CD4-positive, alpha-beta T cell (primary cell): ENCODE data around the gene CPLX3. TPM values are rescaled to one million over a fixed set of nuclear protein-coding genes. Genes with fewer than 3 reads are reported as not detected.
A peak's percentile ranks its signal among the peaks of the same experiment; 100 is the strongest.

Experiments
- ATAC-seq: fragments of 200-7000 bp; cut with Tn5 transposase; one replicate; pipeline ENCODE4 v1.10.0; 2022; ENCODE audit warnings: mild to moderate bottlenecking; ENCODE audit not compliant: poor library complexity
- CTCF ChIA-PET: fragments of 350-600 bp; sonication (Branson Sonifier 250); formaldehyde crosslinking; loops from one replicate; lab custom pipeline; 2021; ENCODE audit warnings: antibody characterized with exemption, inconsistent platforms; lab: Charles Lee
- POLR2A ChIA-PET: fragments of 350-600 bp; sonication (Branson Sonifier 250); formaldehyde crosslinking; loops from one replicate; lab custom pipeline; 2021; ENCODE audit warnings: antibody characterized with exemption, inconsistent platforms; lab: Charles Lee
- DNase-seq, 14 experiments: peaks; one replicate each; pipeline ENCODE4 v3.0.0-alpha.2; 2013 to 2020; ENCODE audit warnings: mixed read lengths in 2 of 14
- H3K27ac ChIP-seq, 2 donors: one replicate each; pipeline versions ENCODE4 v1.5.1 to v1.7.0; 2013; ENCODE audit warnings: low read length in 2 of 2, low read depth in 1 of 2, mild to moderate bottlenecking in 1 of 2
- H3K27me3 ChIP-seq, 2 experiments: 1 replicate in 1 of 2; 2 replicates in 1 of 2; pipeline versions ENCODE4 v1.6.1 to v1.7.0; 2013; ENCODE audit warnings: low read length in 2 of 2, control low read depth in 1 of 2, mild to moderate bottlenecking in 1 of 2, moderate library complexity in 1 of 2; ENCODE audit not compliant: insufficient read depth in 2 of 2, control insufficient read depth in 1 of 2
- H3K36me3 ChIP-seq: one replicate; pipeline ENCODE4 v1.6.1; 2013; ENCODE audit warnings: low read length, control low read depth; ENCODE audit not compliant: insufficient read depth
- H3K4me1 ChIP-seq: one replicate; pipeline ENCODE4 v1.6.1; 2013; ENCODE audit warnings: low read length, control low read depth; ENCODE audit not compliant: insufficient read depth
- H3K4me3 ChIP-seq: one replicate; pipeline ENCODE4 v1.5.1; 2013; ENCODE audit warnings: mild to moderate bottlenecking, low read length, moderate library complexity
- H3K9me3 ChIP-seq, 2 experiments: 1 replicate in 1 of 2; 2 replicates in 1 of 2; pipeline versions ENCODE4 v1.6.1 to v1.7.0; 2013; ENCODE audit warnings: low read length in 2 of 2, mild to moderate bottlenecking in 2 of 2, control low read depth in 1 of 2, moderate library complexity in 1 of 2; ENCODE audit not compliant: control insufficient read depth in 1 of 2, insufficient read depth in 1 of 2
- H3K27ac Mint-ChIP-seq: one replicate; pipeline ENCODE4 v1.8.0; 2020; ENCODE audit warnings: mixed read lengths
- H3K27me3 Mint-ChIP-seq: one replicate; pipeline ENCODE4 v1.8.0; 2021; ENCODE audit warnings: mixed read lengths
- H3K36me3 Mint-ChIP-seq: one replicate; pipeline ENCODE4 v1.8.0; 2021; ENCODE audit warnings: low read depth, mixed read lengths
- H3K4me1 Mint-ChIP-seq: one replicate; pipeline ENCODE4 v1.8.0; 2021; ENCODE audit warnings: low read depth, mixed read lengths
- H3K4me3 Mint-ChIP-seq: one replicate; pipeline ENCODE4 v1.8.0; 2020; ENCODE audit warnings: mild to moderate bottlenecking, mixed read lengths
- H3K9me3 Mint-ChIP-seq: one replicate; pipeline ENCODE4 v1.8.0; 2020; ENCODE audit warnings: mixed read lengths
- CTCF ChIP-seq: fragments of 200-600 bp; IDR thresholded peaks from one replicate; pipeline ENCODE4 v1.8.0; 2022; ENCODE audit warnings: antibody characterized with exemption, mild to moderate bottlenecking
- intact Hi-C, 2 experiments: fragments of 100-400 bp; cut with DNase I in 1 of 2; cut with micrococcal nuclease in 1 of 2; formaldehyde crosslinking; loops; one replicate each; pipeline versions ENCODE4 v1.15.1 to v1.9.0; 2023 to 2025; cut with DNase I, micrococcal nuclease
- total RNA-seq, 174 experiments: library from RNA in 2 of 174; stranded (reverse) in 2 of 174; gene quantifications; one replicate each; pipeline ENCODE4 v1.2.3 and lab custom pipeline; 2021 to 2026

CPLX3 gene
- total RNA-seq, 2 experiments from 2014 or later = 0.16 to 0.53 TPM

- ChIA-PET CTCF (interaction anchor here (0.9 to 9.5 kb wide), 7 partner anchors 7 to 160 kb away, joined by 4 to 231 read pairs (median 37); partner anchors contain the start of gene COX5A), POLR2A (interaction anchor here (0.7 to 33.5 kb wide), 11 partner anchors 2 to 671 kb away, joined by 3 to 925 read pairs (median 4); partner anchors contain the start of genes CLK3, COX5A, CSK and FAM219B)
- no peaks in the 10 kb centered on the region for H3K9me3 ChIP-seq
- ATAC-seq (peak; percentile 24), DNase-seq (peak in 7 of 14 experiments; percentile 41 to 88 (median 66))
- peak overlapping the region; percentile 84 to 93 for H3K27ac ChIP-seq
- TF ChIP-seq CTCF = no peak
- intact Hi-C loops = loop anchor here (1.0 to 10.0 kb wide), 11 partner anchors 9 to 786 kb away; partner anchors contain the start of genes C15orf39 (in 2 of the 2), ARID3B (in 1 of the 2), COX5A (in 1 of the 2) and PML (in 1 of the 2)
- peak overlapping the region; percentile 94 for H3K27ac Mint-ChIP-seq
- peaks cover 11% of the 10 kb centered on the region for H3K36me3 ChIP-seq
- H3K4me1 Mint-ChIP-seq = peaks cover 69% of the 10 kb centered on the region
- no peaks in the 10 kb centered on the region for H3K9me3 Mint-ChIP-seq
- H3K4me3 Mint-ChIP-seq = peak overlapping the region; percentile 89
- H3K36me3 Mint-ChIP-seq = peaks cover 24% of the 10 kb centered on the region
- H3K27me3 ChIP-seq = no peaks in the 10 kb centered on the region
- H3K27me3 Mint-ChIP-seq = no peaks in the 10 kb centered on the region
- H3K4me3 ChIP-seq = peak overlapping the region; percentile 60
- H3K4me1 ChIP-seq = peaks cover 88% of the 10 kb centered on the region
These were observed 45.6 kb upstream of the CPLX3 start for GRCh38 chr15:74780523-74781430.

GRCh38 chr15:74781431-74782258 is 44.8 kb upstream of the CPLX3 start, which contains the start of gene CSK:
CSK (plus strand) TSS chr15:74782080; CDS start chr15:74798298, 16,218 bp downstream.
- Mint-ChIP-seq H3K9me3 (no peaks in the 10 kb centered on the region), H3K27ac (peak within 1 kb of the TSS; percentile 94), H3K4me3 (peak within 1 kb of the TSS; percentile 90), H3K36me3 (peaks cover 27% of the 10 kb centered on the region), H3K4me1 (peaks cover 65% of the 10 kb centered on the region), H3K27me3 (no peaks in the 10 kb centered on the region)
- Histone ChIP-seq H3K36me3 (peaks cover 16% of the 10 kb centered on the region), H3K27me3 (no peaks in the 10 kb centered on the region), H3K27ac (peak within 1 kb of the TSS; percentile 84 to 93), H3K9me3 (no peaks in the 10 kb centered on the region), H3K4me1 (peaks cover 88% of the 10 kb centered on the region), H3K4me3 (peak within 1 kb of the TSS; percentile 100)
- ChIA-PET CTCF (interaction anchor here (0.9 to 9.5 kb wide), 6 partner anchors 10 to 161 kb away, joined by 4 to 231 read pairs (median 21); partner anchors contain the start of gene COX5A), POLR2A (interaction anchor here (0.6 to 33.5 kb wide), 12 partner anchors 2 to 670 kb away, joined by 3 to 925 read pairs (median 4); partner anchors contain the start of genes CLK3, COX5A, CSK and CYP1A1)
- ATAC-seq = peak; percentile 59
- DNase-seq = peak; percentile 59 to 94 (median 80)
- intact Hi-C loops = loop anchor here (1.0 to 10.0 kb wide), 11 partner anchors 8 to 787 kb away; partner anchors contain the start of genes C15orf39 (in 2 of the 2), ARID3B (in 1 of the 2), COX5A (in 1 of the 2) and PML (in 1 of the 2)
- TF ChIP-seq CTCF = peak; percentile 59
